Ovary (tissue), 3 donors: ENCODE data around the gene SELENOM.

Experiments used
- CTCF ChIP-seq, 3 donors: fragments of 450-650 bp in 2 of 3; fragments of 200-600 bp in 1 of 3; IDR thresholded peaks; one replicate each; pipeline versions ENCODE4 v1.5.1 to v1.8.0; 2016 to 2022; ENCODE audit warnings: antibody characterized with exemption in 3 of 3, mild to moderate bottlenecking in 1 of 3
- EP300 ChIP-seq: sonication (generic); formaldehyde crosslinking; IDR thresholded peaks from one replicate; pipeline ENCODE4 v1.6.1; 2017; ENCODE audit warnings: antibody characterized with exemption
- POLR2A ChIP-seq: fragments of 450-650 bp; IDR thresholded peaks from one replicate; pipeline ENCODE4 v1.6.1; 2017; ENCODE audit warnings: antibody characterized with exemption, mild to moderate bottlenecking, moderate library complexity
- donor health status: DM: no; HTN: no; CAD: no.

GRCh38 chr22:31090217-31091085 is 16.9 kb downstream of the SELENOM start:
- TF ChIP-seq CTCF (IDR thresholded peaks at IDR 0.05) (no peak), POLR2A (no peak), EP300 (no peak)
